SK-N-SH (cell line): ENCODE results near the gene CCDC69. TPM values are rescaled to one million over a fixed set of nuclear protein-coding genes. Genes with fewer than 3 reads are reported as not detected.

Experiments
- CTCF ChIA-PET: fragments of 300-600, 350-600 bp; formaldehyde crosslinking; extraction: SDS; loops from one replicate; lab custom pipeline; 2021; lab: Yijun Ruan, JAX
- POLR2A ChIA-PET: fragments of 350-600 bp; sonication (Branson Sonifier 250); formaldehyde crosslinking; extraction: SDS; loops from one replicate; lab custom pipeline; 2020; ENCODE audit warnings: antibody characterized with exemption, inconsistent platforms; lab: Yijun Ruan, JAX
- DNase-seq: peaks from one replicate; pipeline ENCODE4 v3.0.0; 2012
- H2AFZ ChIP-seq: fragments of 200-600 bp; sonication (generic); 2 replicates; pipeline ENCODE4 v1.8.1; 2016; ENCODE audit warnings: antibody characterized with exemption, mild to moderate bottlenecking, low read depth
- H3F3A ChIP-seq: fragments of 200-600 bp; sonication (generic); replicated peaks from 2 replicates; pipeline ENCODE3; 2016; ENCODE audit warnings: antibody characterized with exemption, mild to moderate bottlenecking; ENCODE audit not compliant: insufficient read depth
- H3K27ac ChIP-seq, 2 experiments: fragments of 200-500 bp in 1 of 2; fragments of 200-600 bp in 1 of 2; sonication (Bioruptor generic) in 1 of 2; sonication (generic), shearing (Covaris generic) in 1 of 2; 2 replicates each; pipeline versions ENCODE4 v1.5.1 to v1.6.1; 2014 to 2016; ENCODE audit warnings: low read depth in 2 of 2, inconsistent platforms in 1 of 2, low read length in 1 of 2, mild to moderate bottlenecking in 1 of 2, mixed read lengths in 1 of 2
- H3K27me3 ChIP-seq: fragments of 200-600 bp; sonication (generic), shearing (Covaris generic); 2 replicates; pipeline ENCODE4 v1.6.1; 2016; ENCODE audit warnings: mixed run types; ENCODE audit not compliant: insufficient read depth
- H3K36me3 ChIP-seq, 2 experiments: fragments of 200-500 bp in 1 of 2; fragments of 200-600 bp in 1 of 2; sonication (Bioruptor generic) in 1 of 2; sonication (generic) in 1 of 2; replicated peaks in 1 of 2; 2 replicates each; pipeline versions ENCODE3 to v1.5.1; 2014 to 2016; ENCODE audit warnings: low read length in 1 of 2, mild to moderate bottlenecking in 1 of 2; ENCODE audit not compliant: insufficient read depth in 2 of 2, control insufficient read depth in 1 of 2
- H3K4me1 ChIP-seq, 2 experiments: fragments of 200-500 bp in 1 of 2; fragments of 200-600 bp in 1 of 2; sonication (Bioruptor generic) in 1 of 2; sonication (generic), shearing (Covaris generic) in 1 of 2; 2 replicates each; pipeline versions ENCODE4 v1.5.1 to v1.6.1; 2014 to 2016; ENCODE audit warnings: low read depth in 1 of 2, low read length in 1 of 2, mixed run types in 1 of 2; ENCODE audit not compliant: insufficient read depth in 2 of 2, control insufficient read depth in 1 of 2
- H3K4me2 ChIP-seq: fragments of 200-600 bp; sonication (generic), shearing (Covaris generic); 2 replicates; pipeline ENCODE4 v1.6.1; 2017; ENCODE audit warnings: mixed run types
- H3K4me3 ChIP-seq, 2 experiments: fragments of 200-500 bp in 1 of 2; fragments of 200-600 bp in 1 of 2; sonication (Bioruptor generic) in 1 of 2; sonication (generic), shearing (Covaris generic) in 1 of 2; 2 replicates each; pipeline versions ENCODE4 v1.5.1 to v1.8.1; 2014 to 2016; ENCODE audit warnings: low read depth in 2 of 2, inconsistent platforms in 1 of 2, low read length in 1 of 2, mild to moderate bottlenecking in 1 of 2, mixed read lengths in 1 of 2, moderate library complexity in 1 of 2
- H3K79me2 ChIP-seq: fragments of 200-600 bp; sonication (generic); 2 replicates; pipeline ENCODE4 v1.8.1; 2017; ENCODE audit warnings: mild to moderate bottlenecking; ENCODE audit not compliant: insufficient read depth
- H3K9ac ChIP-seq: fragments of 200-600 bp; sonication (generic); 2 replicates; pipeline ENCODE4 v1.6.1; 2017; ENCODE audit warnings: mixed run types
- H3K9me2 ChIP-seq: fragments of 200-600 bp; sonication (generic); 2 replicates; pipeline ENCODE4 v1.6.1; 2017; ENCODE audit warnings: mixed run types
- H3K9me3 ChIP-seq: fragments of 200-600 bp; sonication (generic); 2 replicates; pipeline ENCODE4 v1.6.1; 2017; ENCODE audit warnings: mixed run types, mild to moderate bottlenecking, moderate library complexity
- H4K20me1 ChIP-seq: fragments of 200-600 bp; sonication (generic); 2 replicates; pipeline ENCODE4 v1.6.1; 2017; ENCODE audit warnings: mild to moderate bottlenecking, mixed run types; ENCODE audit not compliant: insufficient read depth
- EP300 ChIP-seq, 2 experiments: IDR thresholded peaks; 2 replicates each; pipeline versions ENCODE4 v1.4.0 to v1.6.1; 2012; ENCODE audit warnings: borderline replicate concordance in 1 of 2, low read depth in 1 of 2, low read length in 1 of 2
- EZH2phosphoT487 ChIP-seq: fragments of 200-600 bp; sonication (generic); IDR thresholded peaks from 2 replicates; pipeline ENCODE4 v1.6.1; 2017; ENCODE audit warnings: low read depth, mixed run types, mild to moderate bottlenecking, antibody characterized with exemption, moderate library complexity, borderline replicate concordance
- FOXJ3 ChIP-seq: sonication (generic); formaldehyde crosslinking; IDR thresholded peaks from 2 replicates; pipeline ENCODE4 v1.5.1; 2020; ENCODE audit warnings: mild to moderate bottlenecking, missing genetic modification reagents
- GATA2 ChIP-seq: sonication (generic); formaldehyde crosslinking; IDR thresholded peaks from 2 replicates; pipeline ENCODE4 v1.5.0; 2020; ENCODE audit warnings: mild to moderate bottlenecking, missing genetic modification reagents
- JUND ChIP-seq: IDR thresholded peaks from 2 replicates; pipeline ENCODE4 v1.4.0; 2012
- MXI1 ChIP-seq: IDR thresholded peaks from 2 replicates; pipeline ENCODE4 v1.6.1; 2012; ENCODE audit warnings: mild to moderate bottlenecking, low read depth, low read length, improper control_type of control experiment
- NFIC ChIP-seq: IDR thresholded peaks from 2 replicates; pipeline ENCODE4 v1.4.0; 2012; ENCODE audit warnings: borderline replicate concordance
- NRF1 ChIP-seq: IDR thresholded peaks from 2 replicates; pipeline ENCODE4 v1.6.1; 2012; ENCODE audit warnings: low read depth, mild to moderate bottlenecking, low read length
- POLR2AphosphoS5 ChIP-seq: IDR thresholded peaks from 2 replicates; pipeline ENCODE4 v1.6.1; 2012; ENCODE audit warnings: low read depth, low read length
- RCOR1 ChIP-seq: fragments of 150-350 bp; IDR thresholded peaks from 2 replicates; pipeline ENCODE4 v1.6.1; 2017; ENCODE audit warnings: antibody characterized with exemption, low read length
- SIN3A ChIP-seq: IDR thresholded peaks from 2 replicates; pipeline ENCODE4 v1.6.1; 2012; ENCODE audit warnings: low read depth, mild to moderate bottlenecking, low read length, moderate library complexity, borderline replicate concordance
- TAF1 ChIP-seq: IDR thresholded peaks from 2 replicates; pipeline ENCODE4 v1.6.1; 2012; ENCODE audit warnings: low read depth, mild to moderate bottlenecking, low read length, moderate library complexity, borderline replicate concordance
- TCF12 ChIP-seq: IDR thresholded peaks from 2 replicates; pipeline ENCODE4 v1.4.0; 2012
- TEAD4 ChIP-seq: IDR thresholded peaks from 2 replicates; pipeline ENCODE4 v1.4.0; 2012; ENCODE audit warnings: mild to moderate bottlenecking, borderline replicate concordance; ENCODE audit not compliant: insufficient read depth
- USF2 ChIP-seq: fragments of 150-350 bp; IDR thresholded peaks from 2 replicates; pipeline ENCODE4 v1.6.1; 2017; ENCODE audit warnings: antibody characterized with exemption, low read length, low read depth, borderline replicate concordance
- YY1 ChIP-seq: IDR thresholded peaks from 2 replicates; pipeline ENCODE4 v1.4.0; 2012; ENCODE audit warnings: low read depth, mild to moderate bottlenecking
- ZBTB33 ChIP-seq: IDR thresholded peaks from 2 replicates; pipeline ENCODE4 v1.4.0; 2012; ENCODE audit warnings: low read depth, borderline replicate concordance
- WGBS: methylation state at CpG from one replicate; pipeline ENCODE4 v1.1.6; 2017; ENCODE audit warnings: low lambda C conversion rate; 5-methylcytosine and 5-hydroxymethylcytosine counted together
- polyA plus RNA-seq, 3 experiments: library from polyadenylated mRNA; depleted of rRNA; stranded (reverse); fragments of >200 nt; gene quantifications; 2 replicates each; pipeline ENCODE4 v1.2.3, GENCODE V29; 2012
- TF ChIP-seq, protein P1 (sequence below): IDR thresholded peaks from 2 replicates; pipeline ENCODE4; 2012
- TF ChIP-seq, protein P2 (sequence below): IDR thresholded peaks from 2 replicates; pipeline ENCODE4 v1.4.0; 2012; ENCODE audit warnings: low read depth, borderline replicate concordance
- TF ChIP-seq, protein P3 (sequence below): IDR thresholded peaks from 2 replicates; pipeline ENCODE4 v1.4.0; 2012; ENCODE audit warnings: low read depth
- TF ChIP-seq, protein P4 (sequence below): fragments of 200-600 bp; sonication (generic); IDR thresholded peaks from 2 replicates; pipeline ENCODE4 v1.6.1; 2017; ENCODE audit warnings: antibody characterized with exemption, mild to moderate bottlenecking, moderate library complexity

The CCDC69 gene
- polyA plus RNA-seq, 1 of the 3 experiments (the other 2 are of a cell fraction), result 0.38 TPM

GRCh38 chr5:151238303-151238741 is 14.4 kb upstream of the CCDC69 start:
- 69% methylated on average over 7 of the region's 14 CpGs for WGBS
- H2AFZ ChIP-seq, result no peak overlapping the region
- H3F3A ChIP-seq, result peaks cover 2% of the 10 kb centered on the region
- no peaks in the 10 kb centered on the region for H3K9me3 ChIP-seq
- H3K4me2 ChIP-seq, result no peak overlapping the region
- TF ChIP-seq EP300 (IDR thresholded peaks at IDR 0.05; ENCODE audit: borderline replicate concordance in 1 of 2, low read depth in 1 of 2, low read length in 1 of 2) (no peak), NRF1 (no peak), RCOR1 (no peak), FOXJ3 (CRISPR knock-in tag) (no peak), MXI1 (no peak), TAF1 (no peak), TCF12 (no peak), GATA2 (CRISPR knock-in tag) (no peak), EZH2phosphoT487 (no peak), YY1 (no peak), ZBTB33 (no peak), POLR2AphosphoS5 (no peak), JUND (no peak), USF2 (no peak)
- TF ChIP-seq, protein P1, sequence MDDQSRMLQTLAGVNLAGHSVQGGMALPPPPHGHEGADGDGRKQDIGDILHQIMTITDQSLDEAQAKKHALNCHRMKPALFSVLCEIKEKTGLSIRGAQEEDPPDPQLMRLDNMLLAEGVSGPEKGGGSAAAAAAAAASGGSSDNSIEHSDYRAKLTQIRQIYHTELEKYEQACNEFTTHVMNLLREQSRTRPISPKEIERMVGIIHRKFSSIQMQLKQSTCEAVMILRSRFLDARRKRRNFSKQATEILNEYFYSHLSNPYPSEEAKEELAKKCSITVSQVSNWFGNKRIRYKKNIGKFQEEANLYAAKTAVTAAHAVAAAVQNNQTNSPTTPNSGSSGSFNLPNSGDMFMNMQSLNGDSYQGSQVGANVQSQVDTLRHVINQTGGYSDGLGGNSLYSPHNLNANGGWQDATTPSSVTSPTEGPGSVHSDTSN, result no peak
- H3K4me3 ChIP-seq, result no peak overlapping the region
- no peaks in the 10 kb centered on the region for H4K20me1 ChIP-seq
- no peak for DNase-seq
- no peaks in the 10 kb centered on the region for H3K79me2 ChIP-seq
- H3K27ac ChIP-seq, result no peak overlapping the region
- H3K9ac ChIP-seq, result no peak overlapping the region
- no peaks in the 10 kb centered on the region for H3K9me2 ChIP-seq
- H3K36me3 ChIP-seq, result no peaks in the 10 kb centered on the region
- no peaks in the 10 kb centered on the region for H3K27me3 ChIP-seq
- H3K4me1 ChIP-seq, result no peaks in the 10 kb centered on the region
- ChIA-PET CTCF (interaction anchor here (0.8 to 4.1 kb wide), 18 partner anchors 10 to 197 kb away, joined by 3 to 32 read pairs (median 6); partner anchors contain the start of gene CCDC69), POLR2A (no interaction called here)

DNA sequence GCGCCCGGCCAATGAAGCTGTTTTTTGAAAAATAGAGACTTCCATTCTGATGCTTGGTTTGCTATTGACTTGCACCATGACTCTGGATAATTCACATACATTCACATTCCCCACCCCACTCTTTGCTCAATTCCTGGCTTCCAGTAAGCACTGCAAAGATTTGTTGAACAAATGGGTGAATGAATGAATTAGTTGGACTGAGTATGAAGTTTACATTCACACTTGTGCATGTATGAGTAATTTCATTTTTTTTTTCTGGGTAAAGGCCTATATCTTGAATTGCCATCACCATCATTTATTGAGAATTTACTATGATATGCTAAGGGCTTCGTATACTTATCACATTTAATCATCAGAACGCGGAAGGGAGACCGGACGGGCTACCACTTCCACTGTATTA is 13.8 kb upstream of the CCDC69 start:
- Histone ChIP-seq H3K27ac (no peak overlapping the region), H3K9ac (no peak overlapping the region), H3K4me3 (no peak overlapping the region), H3K27me3 (no peaks in the 10 kb centered on the region), H3K79me2 (no peaks in the 10 kb centered on the region), H3F3A (peaks cover 2% of the 10 kb centered on the region), H3K4me1 (no peaks in the 10 kb centered on the region), H3K9me2 (no peaks in the 10 kb centered on the region), H3K4me2 (no peak overlapping the region), H3K9me3 (no peaks in the 10 kb centered on the region), H4K20me1 (no peaks in the 10 kb centered on the region), H2AFZ (no peak overlapping the region), H3K36me3 (no peaks in the 10 kb centered on the region)
- no peak for DNase-seq
- ChIA-PET CTCF (interaction anchor here (0.9 to 4.1 kb wide), 6 partner anchors 9 to 140 kb away, joined by 3 to 32 read pairs (median 17); no protein-coding TSS in a partner anchor), POLR2A (no interaction called here)
- WGBS, result 86% methylated on average over 7 of the region's 7 CpGs
- TF ChIP-seq, protein P2, sequence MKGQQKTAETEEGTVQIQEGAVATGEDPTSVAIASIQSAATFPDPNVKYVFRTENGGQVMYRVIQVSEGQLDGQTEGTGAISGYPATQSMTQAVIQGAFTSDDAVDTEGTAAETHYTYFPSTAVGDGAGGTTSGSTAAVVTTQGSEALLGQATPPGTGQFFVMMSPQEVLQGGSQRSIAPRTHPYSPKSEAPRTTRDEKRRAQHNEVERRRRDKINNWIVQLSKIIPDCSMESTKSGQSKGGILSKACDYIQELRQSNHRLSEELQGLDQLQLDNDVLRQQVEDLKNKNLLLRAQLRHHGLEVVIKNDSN, result no peak
- no peak for TF ChIP-seq EZH2phosphoT487
- no peak for TF ChIP-seq TEAD4
- no peak for TF ChIP-seq NFIC
- TF ChIP-seq SIN3A, result no peak
- TF ChIP-seq, protein P3, sequence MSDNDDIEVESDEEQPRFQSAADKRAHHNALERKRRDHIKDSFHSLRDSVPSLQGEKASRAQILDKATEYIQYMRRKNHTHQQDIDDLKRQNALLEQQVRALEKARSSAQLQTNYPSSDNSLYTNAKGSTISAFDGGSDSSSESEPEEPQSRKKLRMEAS, result no peak
- TF ChIP-seq, protein P4, sequence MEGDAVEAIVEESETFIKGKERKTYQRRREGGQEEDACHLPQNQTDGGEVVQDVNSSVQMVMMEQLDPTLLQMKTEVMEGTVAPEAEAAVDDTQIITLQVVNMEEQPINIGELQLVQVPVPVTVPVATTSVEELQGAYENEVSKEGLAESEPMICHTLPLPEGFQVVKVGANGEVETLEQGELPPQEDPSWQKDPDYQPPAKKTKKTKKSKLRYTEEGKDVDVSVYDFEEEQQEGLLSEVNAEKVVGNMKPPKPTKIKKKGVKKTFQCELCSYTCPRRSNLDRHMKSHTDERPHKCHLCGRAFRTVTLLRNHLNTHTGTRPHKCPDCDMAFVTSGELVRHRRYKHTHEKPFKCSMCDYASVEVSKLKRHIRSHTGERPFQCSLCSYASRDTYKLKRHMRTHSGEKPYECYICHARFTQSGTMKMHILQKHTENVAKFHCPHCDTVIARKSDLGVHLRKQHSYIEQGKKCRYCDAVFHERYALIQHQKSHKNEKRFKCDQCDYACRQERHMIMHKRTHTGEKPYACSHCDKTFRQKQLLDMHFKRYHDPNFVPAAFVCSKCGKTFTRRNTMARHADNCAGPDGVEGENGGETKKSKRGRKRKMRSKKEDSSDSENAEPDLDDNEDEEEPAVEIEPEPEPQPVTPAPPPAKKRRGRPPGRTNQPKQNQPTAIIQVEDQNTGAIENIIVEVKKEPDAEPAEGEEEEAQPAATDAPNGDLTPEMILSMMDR, result no peak
